HPDE6-E6E7 (cell line): ENCODE measurements around the gene MBLAC1.
"Not testable (repeated sequence)": the region's sequence is repeated elsewhere in the genome, so short reads cannot be mapped to it uniquely, and the experiment has no call there.

Experiments used
- DNase-seq: peaks from one replicate; pipeline ENCODE4 v3.0.0; 2011; ENCODE audit warnings: missing footprints; ENCODE audit errors: extremely low spot score

MBLAC1 gene

DNA sequence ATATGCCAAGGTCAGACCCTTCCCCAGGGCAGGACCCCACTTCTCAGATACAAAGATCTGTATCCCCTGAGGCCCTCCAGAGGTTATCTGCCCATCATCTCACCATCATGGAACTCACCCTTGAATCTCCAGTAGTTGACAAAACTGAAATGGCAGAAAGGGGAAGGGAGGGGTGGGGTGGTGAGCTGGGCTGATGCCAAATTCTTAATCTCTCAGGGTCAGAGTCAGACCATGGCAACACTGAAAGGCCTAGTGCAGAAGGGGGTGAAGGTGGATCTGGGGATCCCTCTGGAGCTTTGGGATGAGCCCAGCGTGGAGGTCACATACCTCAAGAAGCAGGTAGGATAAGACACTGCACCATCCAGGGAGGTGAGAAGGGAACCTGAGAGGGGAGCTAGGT is 4.2 kb upstream of the MBLAC1 start:
- DNase-seq = no peak

DNA sequence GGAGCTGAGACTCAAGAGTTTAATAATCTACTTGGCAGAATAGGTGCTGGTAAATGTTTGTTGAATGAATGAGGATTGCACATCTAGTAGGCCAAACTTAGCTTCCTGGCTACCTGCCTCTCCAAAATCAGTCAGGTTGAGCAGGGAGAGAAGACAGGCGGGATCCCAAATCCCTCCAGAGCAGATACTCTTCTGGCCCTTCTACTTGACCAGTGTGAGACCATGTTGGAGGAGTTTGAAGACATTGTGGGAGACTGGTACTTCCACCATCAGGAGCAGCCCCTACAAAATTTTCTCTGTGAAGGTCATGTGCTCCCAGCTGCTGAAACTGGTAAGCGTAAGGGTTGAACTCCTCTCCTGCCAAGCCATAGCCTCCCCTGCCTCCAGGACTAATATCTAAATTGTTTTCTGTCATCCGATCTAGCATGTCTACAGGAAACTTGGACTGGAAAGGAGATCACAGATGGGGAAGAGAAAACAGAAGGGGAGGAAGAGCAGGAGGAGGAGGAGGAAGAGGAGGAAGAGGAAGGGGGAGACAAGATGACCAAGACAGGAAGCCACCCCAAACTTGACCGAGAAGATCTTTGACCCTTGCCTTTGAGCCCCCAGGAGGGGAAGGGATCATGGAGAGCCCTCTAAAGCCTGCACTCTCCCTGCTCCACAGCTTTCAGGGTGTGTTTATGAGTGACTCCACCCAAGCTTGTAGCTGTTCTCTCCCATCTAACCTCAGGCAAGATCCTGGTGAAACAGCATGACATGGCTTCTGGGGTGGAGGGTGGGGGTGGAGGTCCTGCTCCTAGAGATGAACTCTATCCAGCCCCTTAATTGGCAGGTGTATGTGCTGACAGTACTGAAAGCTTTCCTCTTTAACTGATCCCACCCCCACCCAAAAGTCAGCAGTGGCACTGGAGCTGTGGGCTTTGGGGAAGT is 2.2 kb upstream of the MBLAC1 start:
- no peak for DNase-seq

DNA sequence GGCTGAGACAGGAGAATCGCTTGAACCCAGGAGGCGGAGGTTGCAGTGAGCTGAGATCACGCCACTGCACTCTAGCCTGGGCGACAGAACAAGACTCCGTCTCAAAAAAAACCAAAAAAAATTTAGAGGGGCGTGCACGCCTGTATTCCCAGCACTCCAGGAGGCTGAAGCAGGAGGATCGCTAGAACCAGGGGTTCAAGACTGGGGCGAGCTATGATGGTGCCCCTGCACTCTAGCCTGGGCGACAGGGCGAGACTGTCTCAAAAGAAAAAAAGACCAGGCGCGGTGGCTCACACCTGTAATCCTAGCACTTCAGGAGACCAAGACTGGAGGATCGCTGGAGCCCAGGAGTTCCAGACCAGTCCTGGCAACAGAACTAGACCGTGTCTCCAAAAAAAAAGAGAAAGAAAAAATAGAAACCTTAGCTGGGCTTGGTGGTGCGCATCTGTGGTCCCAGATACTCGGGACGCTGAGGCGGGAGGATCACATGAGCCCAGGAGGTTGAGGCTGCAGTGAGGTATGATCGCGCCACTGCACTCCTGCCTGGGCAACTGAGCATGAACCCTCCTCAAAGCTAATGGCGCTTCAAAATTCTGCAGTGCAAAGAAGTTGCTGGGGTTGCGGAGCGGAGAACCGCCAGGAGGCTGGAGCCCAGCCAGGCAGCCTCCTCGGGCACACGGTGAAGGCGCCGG is 382 bp upstream of the MBLAC1 start:
- no peak for DNase-seq

DNA sequence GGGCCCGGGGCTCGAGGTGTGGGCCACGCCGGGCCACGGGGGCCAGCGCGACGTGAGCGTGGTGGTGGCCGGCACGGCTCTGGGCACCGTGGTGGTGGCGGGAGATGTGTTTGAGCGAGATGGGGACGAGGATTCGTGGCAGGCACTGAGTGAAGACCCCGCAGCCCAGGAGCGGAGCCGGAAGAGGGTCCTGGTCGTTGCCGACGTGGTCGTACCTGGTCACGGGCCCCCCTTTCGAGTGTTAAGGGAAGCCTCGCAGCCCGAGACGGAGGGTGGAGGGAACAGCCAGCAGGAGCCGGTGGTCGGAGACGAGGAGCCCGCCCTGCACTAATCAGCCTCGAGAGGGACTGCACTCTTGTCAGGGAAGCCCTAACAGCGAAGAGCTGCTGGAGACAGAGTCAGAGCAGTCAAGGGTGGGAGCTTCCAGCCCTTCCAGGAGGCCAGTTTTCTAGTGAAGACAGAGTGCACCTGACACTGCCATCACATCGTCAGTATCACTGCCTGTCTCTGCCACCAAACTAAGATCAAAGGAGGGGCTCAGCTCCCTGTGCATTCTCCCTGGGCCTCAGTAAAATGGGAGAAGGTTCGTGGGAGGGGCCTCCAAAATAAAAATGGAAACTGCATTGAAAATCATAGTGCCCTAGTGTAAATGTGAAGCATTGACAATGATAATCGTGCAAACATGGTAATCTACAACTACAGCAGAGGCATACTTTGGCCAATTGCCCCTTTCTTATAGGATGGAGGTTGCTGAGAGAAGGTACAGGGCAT is 1.3 kb downstream of the MBLAC1 start:
- DNase-seq = no peak

DNA sequence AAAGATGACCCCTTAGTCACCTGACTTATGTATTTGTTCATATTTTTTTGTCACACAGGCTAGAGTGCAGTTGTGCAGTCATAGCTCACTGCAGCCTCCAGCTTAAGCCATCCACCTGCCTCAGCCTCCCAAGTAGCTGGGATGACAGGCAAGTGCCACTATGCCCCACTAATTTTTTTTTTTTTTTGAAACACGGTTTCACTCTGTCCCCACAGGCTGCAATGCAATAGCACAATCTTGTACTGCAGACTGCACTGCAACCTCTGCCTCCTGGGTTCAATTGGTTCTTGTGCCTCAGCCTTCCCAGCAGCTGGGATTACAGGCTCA is 1.8 kb downstream of the MBLAC1 start:
- no peak for DNase-seq

DNA sequence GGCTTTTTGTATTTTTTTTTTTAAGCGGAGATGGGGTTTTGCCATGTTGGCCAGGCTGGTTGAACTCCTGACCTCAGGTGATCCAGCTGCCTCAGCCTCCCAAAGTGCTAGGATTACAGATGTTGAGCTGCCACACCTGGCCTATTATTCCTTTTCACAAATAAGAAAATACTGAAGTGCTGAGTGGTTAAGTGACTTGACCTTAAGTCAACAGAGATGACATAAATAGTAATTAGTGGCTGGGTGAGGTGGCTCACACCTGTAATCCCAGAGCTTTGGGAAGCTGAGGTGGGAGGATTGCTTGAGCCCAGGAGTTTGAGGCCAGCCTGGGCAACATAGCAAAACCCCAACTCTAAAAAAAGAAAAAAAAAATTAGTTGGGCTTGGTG is 3.4 kb downstream of the MBLAC1 start:
- not testable (repeated sequence) for DNase-seq

DNA sequence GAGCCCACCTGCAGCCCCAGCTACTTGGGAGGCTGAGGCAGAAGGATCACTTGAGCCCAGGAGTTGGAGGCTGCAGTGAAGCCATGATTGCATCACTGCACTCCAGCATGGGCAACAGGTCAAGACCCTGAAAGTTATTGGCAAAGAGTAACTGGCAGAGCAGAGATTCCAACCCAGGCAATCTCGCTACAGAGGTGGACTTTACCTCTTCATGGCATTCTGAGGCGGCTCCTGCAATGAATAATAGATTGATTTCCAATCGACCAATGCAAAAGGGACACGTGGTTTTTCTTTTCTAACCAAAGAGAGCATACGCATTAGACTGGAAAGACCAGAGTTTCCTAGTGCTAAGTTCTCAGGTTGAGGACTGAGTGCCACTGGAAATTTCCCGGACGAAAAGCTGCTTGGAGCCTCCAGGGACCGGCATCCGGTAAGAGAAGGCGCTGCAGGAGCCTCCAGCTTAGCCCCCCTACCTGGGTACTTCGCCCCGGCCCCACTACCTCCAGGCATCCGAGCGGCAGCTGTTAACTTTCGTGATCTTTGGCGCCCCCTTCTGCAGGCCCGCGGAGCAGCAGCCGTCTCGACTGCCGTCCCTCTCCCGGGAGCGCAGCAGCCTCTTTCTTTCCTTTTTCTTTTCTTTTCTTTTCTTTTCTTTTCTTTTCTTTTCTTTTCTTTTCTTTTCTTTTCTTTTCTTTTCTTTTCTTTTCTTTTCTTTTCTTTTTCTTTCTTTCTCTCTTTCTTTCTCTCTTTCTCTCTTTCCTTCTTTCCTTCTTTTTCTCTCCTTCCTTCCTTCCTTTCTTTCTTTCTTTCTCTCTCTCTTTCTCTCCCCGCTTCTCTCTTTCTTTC is 4.1 kb downstream of the MBLAC1 start:
- DNase-seq = peak; percentile 58

DNA sequence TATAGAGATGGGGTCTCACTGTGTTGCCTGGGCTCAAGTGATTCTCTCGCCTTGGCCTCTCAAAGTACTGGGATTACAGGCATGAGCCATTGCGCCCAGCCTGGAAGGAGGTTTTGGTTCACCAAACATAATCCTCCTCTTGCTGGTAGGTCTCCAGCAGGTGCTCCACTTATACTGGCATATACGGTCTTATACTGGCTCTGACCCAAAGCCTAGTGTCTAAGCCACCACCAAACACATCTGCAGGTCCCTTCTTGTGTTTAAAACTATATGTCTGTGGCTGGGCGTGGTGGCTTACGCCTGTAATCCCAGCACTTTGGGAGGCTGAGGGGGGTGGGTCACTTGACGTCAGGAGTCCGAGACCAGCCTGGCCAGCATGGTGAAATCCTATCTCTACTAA is 5.4 kb downstream of the MBLAC1 start:
- no peak for DNase-seq

DNA sequence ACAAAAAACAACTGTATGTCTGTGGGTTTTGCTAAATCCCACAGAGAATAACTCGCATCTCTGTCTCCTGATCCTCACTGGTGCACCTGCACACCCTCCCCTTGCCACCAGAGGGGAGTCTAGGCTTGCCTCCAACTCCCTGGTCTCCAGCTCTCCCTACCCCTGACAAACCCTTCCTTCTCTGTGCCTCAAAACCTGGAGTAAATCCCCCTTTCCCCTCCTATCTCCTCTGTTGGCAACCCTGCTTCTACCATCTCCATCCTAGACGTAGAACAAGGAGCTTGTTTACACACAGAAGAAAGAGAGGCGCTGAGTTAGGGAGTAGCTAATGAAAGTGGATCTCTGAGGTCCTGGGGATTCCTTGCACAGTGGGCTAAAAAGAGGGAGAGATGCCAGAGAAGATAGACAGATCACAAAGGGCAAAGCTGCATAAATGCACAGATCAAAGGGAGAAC is 6.0 kb downstream of the MBLAC1 start:
- DNase-seq = peak; percentile 75

DNA sequence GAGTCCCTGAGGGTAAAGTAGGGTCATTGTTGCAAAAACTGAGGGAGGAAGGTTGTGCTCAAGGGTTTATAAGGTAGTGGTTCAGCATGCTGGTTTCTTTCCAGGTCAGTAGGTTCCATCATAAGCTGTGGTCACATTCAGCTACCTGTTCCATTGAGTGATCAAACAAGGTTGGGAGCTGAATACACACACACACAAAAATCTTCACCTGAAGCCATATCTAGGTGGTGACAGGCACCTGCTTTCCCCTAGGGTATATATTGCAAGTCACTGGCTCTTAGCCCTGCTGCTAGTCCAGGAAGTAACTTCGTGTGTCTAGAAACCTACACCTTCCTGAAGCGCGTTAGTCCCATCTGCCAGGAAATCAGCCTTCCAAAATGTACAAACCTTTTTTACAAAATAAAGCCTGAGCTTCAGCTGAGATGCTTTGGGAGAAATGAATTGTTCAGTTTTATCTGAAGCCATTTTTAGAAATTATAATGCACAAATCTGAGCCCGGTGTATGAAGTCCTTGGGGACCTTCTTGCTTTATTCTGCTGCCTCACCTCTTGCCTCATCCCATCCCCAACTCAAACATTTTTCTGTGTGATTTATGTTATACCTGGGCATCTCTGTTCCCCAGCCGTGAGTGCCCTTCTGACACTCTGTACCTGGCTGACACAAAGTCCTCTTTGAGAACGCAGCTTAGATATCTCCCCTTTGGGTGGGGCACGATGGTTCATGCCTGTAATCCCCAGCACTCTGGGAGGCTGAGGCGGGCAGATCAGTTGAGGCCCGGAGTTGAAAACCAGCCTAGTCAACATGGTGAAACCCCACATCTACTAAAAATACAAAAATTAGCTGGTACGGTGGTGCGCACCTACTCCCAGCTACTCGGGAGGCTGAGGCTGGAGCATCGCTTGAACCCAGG is 11.3 kb downstream of the MBLAC1 start:
- no peak for DNase-seq

DNA sequence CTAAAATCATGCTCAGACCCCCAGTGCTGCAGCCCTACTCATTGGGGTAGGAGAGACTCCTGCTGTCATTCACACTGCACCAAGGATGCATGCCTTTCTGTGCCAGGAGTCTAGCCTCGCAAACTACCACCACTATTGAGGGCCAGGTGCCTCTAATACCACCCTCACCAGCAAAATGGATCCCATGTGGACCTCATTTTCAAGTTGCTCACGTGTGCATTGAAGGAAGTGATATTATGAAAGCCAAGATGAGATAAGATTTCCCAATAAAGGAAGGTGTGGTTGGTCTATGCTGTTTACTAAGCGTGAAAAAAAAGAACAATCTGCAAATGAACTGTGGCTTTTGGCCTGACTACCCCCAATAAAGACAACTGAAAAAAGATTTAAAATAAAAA is 14.8 kb downstream of the MBLAC1 start:
- DNase-seq = no peak

DNA sequence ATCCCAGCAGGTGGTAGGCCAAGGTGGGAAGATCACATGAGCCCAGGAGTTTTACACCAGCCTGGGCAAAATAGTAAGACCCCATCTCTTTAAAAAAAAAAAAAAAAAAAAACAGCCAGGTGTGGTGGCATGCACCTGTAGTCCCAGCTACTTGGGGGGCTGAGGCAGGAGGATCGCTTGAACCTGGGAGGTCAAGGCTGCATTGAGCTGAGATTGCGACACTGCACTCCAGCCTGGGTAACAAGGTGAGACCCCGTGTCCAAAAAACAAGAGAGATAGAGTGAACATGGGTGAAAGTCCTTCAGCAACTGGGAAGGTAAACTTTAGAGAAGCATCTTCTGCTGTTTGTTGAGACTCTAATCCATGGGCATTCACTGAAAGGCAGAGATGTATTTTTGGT is 15.7 kb downstream of the MBLAC1 start:
- DNase-seq = no peak

DNA sequence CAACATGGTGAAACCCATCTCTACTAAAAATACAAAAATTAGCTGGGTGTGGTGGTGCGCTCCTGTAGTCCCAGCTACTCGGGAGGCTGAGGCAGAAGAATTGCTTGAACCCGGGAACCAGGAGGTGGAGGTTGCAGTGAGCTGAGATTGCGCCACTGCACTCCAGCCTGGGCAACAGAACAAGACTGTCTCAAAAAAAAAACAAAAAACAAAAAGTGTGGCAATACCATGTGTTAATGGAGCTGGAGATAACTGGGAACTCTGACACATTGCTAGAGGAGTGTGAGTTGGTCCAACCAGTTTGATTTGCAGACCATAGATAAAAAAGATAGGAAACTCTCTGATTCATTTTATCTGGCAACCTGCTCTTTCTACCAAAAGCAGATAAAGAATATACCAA is 19.6 kb downstream of the MBLAC1 start:
- DNase-seq = not testable (repeated sequence)

DNA sequence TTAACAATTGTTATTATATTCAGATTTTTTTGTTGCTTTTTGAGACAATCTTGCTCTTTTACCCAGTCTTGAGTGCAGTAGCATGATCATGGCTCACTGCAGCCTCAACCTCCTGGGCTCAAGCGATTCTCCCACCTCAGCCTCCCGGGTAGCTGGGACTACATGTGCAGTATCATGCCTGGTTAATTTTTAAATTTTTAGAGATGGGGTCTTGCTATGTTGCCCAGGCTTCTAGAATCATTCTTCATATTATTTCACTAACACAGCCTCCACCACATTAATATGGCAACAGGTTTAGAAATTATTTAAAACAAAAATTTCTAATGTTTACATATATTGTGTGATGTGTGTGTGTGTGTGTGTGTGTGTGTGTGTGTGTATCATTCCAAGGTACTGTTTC is 20.5 kb downstream of the MBLAC1 start:
- DNase-seq = no peak

DNA sequence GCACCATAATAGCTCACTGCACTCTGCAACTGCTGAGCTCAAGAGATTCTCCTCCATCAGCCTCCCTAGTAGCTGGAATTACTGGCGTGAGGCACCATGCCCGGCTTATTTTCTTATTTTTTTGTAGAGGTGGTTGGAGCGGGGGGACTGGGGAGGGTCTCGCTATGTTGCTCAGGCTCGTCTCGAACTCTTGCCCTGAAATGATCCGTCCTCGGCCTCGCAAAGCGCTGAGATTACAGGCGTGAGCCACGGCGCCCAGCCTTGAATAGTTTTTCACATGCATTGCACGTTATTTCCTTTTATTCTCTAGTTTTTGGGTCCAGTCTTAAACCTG is 21.4 kb downstream of the MBLAC1 start:
- DNase-seq = no peak

DNA sequence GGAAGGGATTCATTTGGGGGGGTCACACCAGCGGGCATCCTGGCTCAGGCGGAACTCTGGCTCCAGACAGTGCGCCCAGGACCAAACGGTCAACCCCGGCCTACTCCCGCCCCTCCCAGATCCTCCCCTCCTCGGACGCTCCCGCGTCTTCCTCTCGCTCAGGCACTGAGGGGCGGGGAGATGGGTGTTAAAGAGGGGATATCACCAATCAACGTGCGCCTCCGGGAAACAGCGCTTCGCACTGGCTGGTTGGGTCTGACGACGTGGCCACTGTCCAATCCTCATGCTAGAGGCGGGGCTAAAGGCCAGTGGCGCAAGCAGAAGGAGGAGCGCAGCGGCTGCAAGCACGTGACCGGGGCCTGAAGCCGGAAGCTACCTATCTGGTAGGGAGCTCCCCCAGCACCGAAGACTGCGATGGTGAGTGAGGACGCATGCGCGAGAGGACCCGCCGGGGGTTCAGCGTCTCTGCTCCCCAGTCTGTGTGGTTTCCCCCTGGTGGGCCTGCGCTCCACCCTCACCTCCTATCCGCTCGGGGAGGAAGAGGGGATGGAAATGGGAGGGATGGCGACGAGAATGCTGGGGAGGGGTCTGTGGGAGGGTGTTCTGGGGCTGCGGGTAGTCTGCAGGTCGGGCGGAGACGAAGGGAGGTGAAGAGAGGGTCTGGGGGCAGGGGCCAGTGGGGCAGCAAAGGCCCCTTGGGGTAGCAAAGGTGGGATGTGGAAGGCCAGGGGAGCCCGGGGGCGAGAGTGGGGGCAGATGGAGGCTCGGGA is 22.0 kb downstream of the MBLAC1 start, which contains the start of gene LAMTOR4:
Gene LAMTOR4, plus strand, starts transcription at position 360 of the 770 bp plus-strand sequence. Its CDS starts 55 bp downstream, at position 415.
- peak; percentile 99 for DNase-seq

DNA sequence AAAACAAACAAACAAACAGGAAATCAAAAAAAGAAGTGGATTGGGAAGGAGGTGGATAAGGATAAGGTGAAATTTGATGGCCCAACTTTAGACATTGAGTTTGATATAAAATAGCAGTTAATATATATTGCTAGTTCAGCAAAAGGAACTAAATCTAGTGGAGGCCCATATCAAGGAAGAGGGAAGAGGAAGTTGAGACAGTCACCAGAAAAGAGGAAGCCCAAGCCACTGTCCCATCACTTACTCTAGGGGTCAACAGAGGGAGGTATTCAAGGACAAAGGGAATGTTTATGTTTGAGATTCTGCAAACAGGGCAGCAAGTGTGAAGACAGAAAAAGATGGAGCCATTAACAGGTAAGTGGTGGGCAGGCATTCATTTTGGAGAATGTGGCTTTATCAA is 25.6 kb downstream of the MBLAC1 start:
- no peak for DNase-seq

DNA sequence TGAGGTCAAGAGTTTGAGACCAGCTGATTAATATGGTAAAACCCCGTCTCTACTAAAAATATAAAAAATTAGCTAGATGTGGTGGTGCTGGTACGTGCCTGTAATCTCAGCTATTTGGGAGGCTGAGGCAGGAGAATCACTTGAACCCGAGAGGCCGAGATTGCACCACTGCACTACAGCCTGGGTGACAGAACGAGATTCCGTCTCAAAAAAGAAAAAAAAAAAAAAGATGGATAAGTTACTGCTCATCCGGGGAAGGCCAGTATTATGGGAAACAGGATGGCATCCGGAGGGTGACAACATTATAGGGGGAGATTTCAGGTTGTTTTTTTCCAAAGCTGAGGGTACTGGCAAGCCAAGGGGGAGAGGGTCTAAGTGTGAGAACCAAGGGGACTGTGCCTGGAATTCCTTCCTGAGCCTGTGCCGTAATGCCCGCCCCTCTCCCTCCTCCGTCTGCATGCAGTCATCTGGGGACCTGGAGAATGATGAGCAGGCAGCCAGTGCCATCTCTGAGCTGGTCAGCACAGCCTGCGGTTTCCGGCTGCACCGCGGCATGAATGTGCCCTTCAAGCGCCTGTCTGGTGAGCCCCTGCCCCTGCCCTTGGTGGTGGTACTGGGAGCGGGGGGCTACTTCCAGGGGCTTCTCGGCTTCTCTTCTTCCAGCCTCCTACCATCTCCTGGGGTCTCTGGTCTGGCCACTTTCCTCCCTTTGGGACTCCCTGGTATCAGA is 26.3 kb downstream of the MBLAC1 start:
- DNase-seq = no peak
